NT2/D1 (cell line): ENCODE results near the gene FAM117A.

ENCODE experiments used
- DNase-seq: peaks from one replicate; pipeline ENCODE4 v3.0.0-alpha.2; 2011; ENCODE audit warnings: low read depth, low spot score
- H3K27me3 ChIP-seq: 2 replicates; pipeline ENCODE4 v1.6.0; 2011; ENCODE audit warnings: mild to moderate bottlenecking; ENCODE audit not compliant: insufficient read length, insufficient read depth
- H3K36me3 ChIP-seq: 2 replicates; pipeline ENCODE4 v1.6.1; 2011; ENCODE audit warnings: mild to moderate bottlenecking, low read length, mixed read lengths; ENCODE audit not compliant: insufficient read depth, insufficient read length
- H3K4me1 ChIP-seq: 2 replicates; pipeline ENCODE4 v1.5.1; 2011; ENCODE audit not compliant: insufficient read depth, insufficient read length
- H3K4me3 ChIP-seq: 2 replicates; pipeline ENCODE4 v1.5.1; 2011; ENCODE audit warnings: low read depth; ENCODE audit not compliant: insufficient read length
- H3K9ac ChIP-seq: 2 replicates; pipeline ENCODE4 v1.6.0; 2011; ENCODE audit warnings: low read depth; ENCODE audit not compliant: insufficient read length
- H3K9me3 ChIP-seq: 2 replicates; pipeline ENCODE4 v1.5.1; 2011; ENCODE audit warnings: mild to moderate bottlenecking, low read length; ENCODE audit not compliant: insufficient read depth
- SUZ12 ChIP-seq: IDR thresholded peaks from 2 replicates; pipeline ENCODE4 v1.6.1; 2011; ENCODE audit not compliant: insufficient read length, insufficient read depth; ENCODE audit errors: extremely low read depth
- YY1 ChIP-seq: IDR thresholded peaks from 2 replicates; pipeline ENCODE4 v1.6.1; 2011; ENCODE audit not compliant: insufficient read length, insufficient read depth
- ZNF274 ChIP-seq: IDR thresholded peaks from 2 replicates; pipeline ENCODE4 v1.6.1; 2011; ENCODE audit warnings: mild to moderate bottlenecking, low read depth, low read length

Gene FAM117A

DNA sequence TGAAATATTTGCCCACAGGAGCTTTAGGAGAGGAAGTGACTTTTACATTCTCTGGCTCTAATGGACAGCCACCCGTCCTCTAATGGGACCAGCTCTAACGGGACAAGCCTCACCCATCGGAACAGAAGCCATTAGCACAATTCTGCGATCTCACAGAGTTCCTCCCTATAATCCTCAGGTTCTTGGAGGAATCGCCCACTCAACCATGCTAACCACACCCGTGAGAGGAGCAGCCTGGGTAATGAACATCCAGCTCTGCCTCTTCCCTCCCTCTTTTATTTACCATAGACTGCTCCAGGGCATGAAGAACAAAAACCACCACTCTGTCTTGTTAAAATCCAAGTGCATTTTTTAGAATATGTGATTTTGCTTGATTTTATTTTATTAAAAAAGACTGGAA, 63.0 kb downstream of the FAM117A start:
- no peaks in the 10 kb centered on the region for H3K9me3 ChIP-seq
- H3K27me3 ChIP-seq: no peaks in the 10 kb centered on the region
- no peak overlapping the region for H3K4me3 ChIP-seq
- H3K4me1 ChIP-seq: no peaks in the 10 kb centered on the region
- H3K9ac ChIP-seq: no peak overlapping the region
- H3K36me3 ChIP-seq: peaks cover 67% of the 10 kb centered on the region
- no peak for TF ChIP-seq SUZ12
- no peak for TF ChIP-seq ZNF274
- TF ChIP-seq YY1: no peak
- no peak for DNase-seq

DNA sequence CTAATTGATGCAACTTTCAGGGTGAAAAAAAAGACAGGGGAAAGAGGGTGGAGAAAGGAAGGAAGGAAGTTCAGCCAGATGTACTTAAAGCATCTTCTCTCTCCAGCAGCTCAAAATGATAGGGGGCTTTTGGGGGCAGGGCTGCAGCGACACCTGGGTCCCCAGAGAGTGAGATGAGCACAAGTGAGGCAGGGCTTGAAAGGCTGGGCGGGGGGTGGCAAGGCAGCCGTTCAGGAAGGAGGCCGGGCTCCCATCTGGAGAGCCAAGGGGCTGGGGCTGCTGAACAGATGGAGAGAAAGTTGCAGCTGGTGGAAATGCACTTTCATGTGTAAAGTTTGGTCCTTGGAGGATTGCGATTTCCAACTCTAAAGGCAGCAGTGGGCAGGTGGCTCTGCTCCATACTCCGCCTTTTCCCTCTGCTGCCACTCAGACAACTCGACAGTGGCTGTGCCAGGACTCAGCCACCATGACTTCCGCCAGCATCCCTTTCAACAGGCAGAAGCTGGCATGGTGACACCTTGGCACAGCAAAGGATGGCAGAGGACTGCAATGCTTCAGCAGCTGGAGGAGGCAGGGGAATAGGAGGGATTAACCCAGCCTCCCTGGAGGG, 63.9 kb downstream of the FAM117A start:
- Histone ChIP-seq H3K4me3 (no peak overlapping the region), H3K9ac (no peak overlapping the region), H3K4me1 (peaks cover 1% of the 10 kb centered on the region), H3K36me3 (peaks cover 58% of the 10 kb centered on the region), H3K9me3 (no peaks in the 10 kb centered on the region), H3K27me3 (no peaks in the 10 kb centered on the region)
- TF ChIP-seq YY1: no peak
- no peak for TF ChIP-seq SUZ12
- no peak for TF ChIP-seq ZNF274
- DNase-seq: no peak

DNA sequence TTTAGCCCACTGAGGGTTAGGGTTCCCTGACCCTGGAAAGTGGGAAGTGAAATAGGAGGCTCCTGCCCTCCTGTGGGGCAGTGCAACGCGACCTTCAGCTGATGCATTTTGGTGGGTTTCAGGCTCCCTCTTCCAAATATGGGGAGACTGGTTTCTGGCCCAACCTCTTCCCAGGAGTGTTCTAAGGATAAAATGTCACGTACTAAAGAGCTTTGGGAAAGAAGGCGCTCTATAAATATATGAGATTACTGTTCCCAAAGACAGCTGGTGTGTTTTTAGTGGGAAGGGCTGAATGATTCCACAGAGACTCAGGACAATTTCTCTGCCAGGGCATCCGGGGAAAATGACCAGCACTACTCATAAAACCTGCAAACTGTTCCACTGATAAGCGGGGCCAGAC, 65.9 kb downstream of the FAM117A start:
- DNase-seq: no peak
- H3K4me1 ChIP-seq: peaks cover 4% of the 10 kb centered on the region
- H3K27me3 ChIP-seq: no peaks in the 10 kb centered on the region
- no peaks in the 10 kb centered on the region for H3K9me3 ChIP-seq
- no peak overlapping the region for H3K4me3 ChIP-seq
- no peak overlapping the region for H3K9ac ChIP-seq
- no peak for TF ChIP-seq ZNF274
- TF ChIP-seq SUZ12: no peak
- TF ChIP-seq YY1: no peak
- H3K36me3 ChIP-seq: peaks cover 37% of the 10 kb centered on the region

DNA sequence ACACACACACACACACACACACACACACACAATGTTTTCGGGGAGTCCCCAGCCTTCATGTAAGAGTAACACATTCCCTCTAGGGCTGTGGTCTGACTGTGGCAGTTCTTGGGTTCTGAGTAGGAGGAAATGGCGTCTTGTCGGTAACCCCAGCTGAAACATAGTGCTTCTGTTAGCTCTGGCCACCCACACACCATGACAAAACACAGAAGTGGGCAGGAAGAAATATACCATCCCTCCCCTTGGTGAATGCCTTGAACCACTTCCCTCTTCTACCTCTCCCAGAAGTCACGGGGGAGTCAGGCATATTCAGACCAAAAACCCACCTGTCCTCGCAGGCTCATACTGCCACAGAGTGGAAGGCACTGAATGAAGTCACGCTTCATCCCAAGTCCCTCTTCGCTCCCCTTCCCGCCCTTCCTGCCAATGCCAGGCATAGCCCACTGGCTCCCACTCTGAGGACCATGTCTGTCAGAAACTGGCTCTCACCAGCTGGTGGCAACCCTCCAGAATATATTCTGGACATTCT, 67.6 kb downstream of the FAM117A start:
- H3K4me1 ChIP-seq: peaks cover 7% of the 10 kb centered on the region
- no peak for DNase-seq
- peaks cover 20% of the 10 kb centered on the region for H3K36me3 ChIP-seq
- no peak for TF ChIP-seq YY1
- H3K9me3 ChIP-seq: no peaks in the 10 kb centered on the region
- H3K9ac ChIP-seq: no peak overlapping the region
- no peaks in the 10 kb centered on the region for H3K27me3 ChIP-seq
- no peak overlapping the region for H3K4me3 ChIP-seq

DNA sequence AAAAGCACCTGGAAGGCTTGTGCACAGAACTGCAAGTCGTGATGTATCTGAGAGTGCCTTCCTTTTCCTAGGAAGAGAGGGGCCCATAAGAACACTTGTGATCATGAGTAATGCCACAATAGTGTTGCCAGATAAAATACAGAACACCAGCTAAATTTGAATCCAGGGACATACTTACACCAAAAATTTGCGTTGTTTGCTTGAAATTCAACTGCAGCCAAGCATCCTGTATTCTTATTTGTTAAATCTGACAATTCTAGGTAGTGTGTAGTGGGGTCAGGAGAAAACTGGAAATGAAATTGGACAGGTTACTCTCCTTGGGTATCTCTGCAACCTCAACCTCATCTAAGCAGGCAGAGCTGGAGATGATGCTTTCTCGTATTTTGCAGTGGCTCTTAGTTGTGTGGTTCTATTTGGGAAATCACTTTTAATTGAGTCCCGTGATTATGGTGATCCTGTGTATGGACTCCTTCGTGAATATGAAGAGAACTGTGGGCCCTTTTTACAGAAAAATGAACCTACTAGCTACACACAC, 68.2 kb downstream of the FAM117A start:
- H3K36me3 ChIP-seq: peaks cover 15% of the 10 kb centered on the region
- no peak overlapping the region for H3K9ac ChIP-seq
- DNase-seq: no peak
- H3K9me3 ChIP-seq: no peaks in the 10 kb centered on the region
- no peaks in the 10 kb centered on the region for H3K27me3 ChIP-seq
- H3K4me3 ChIP-seq: no peak overlapping the region
- peaks cover 7% of the 10 kb centered on the region for H3K4me1 ChIP-seq
- TF ChIP-seq YY1 (no peak), SUZ12 (no peak), ZNF274 (no peak)

DNA sequence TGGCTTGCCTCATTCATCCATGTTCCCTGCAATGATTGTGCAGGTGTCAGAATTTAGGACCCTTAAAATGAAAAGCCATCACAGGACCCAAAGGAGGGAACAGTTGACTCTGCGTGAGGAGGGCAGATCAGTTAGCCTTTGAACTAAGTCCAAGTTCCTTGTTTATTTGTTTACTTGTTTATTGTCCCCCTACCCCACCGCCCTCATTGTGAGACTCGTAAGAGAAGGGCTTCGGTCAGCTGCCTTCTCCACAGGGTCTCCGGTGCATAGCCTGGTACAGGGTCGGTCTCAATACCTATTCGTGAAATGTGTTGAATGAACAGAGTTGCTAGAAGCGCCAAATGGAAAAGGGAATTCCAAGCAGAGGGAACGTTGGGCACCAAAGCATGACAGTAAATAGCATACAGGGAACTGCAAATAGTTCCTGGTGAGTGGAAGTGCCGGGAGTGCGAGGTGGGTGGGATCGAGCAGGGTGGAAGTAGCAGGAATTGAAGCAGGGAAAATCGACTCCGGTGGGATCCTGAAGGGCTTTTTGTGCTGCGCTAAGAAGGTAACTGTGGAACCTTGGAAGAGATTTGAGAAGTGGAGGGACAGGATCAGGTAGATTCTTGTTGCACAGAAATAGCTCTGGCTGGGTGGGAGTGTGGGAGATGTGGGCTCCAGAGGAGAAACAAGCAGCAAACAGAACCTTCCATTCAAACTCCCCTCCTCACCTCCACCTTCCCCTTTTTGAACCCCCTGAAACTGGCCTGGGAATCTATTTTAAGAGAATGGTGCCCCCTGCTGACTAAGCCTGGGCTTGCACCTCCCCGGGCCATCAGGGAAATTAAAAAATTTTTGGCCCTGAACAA, 68.9 kb downstream of the FAM117A start:
- H3K9me3 ChIP-seq: no peaks in the 10 kb centered on the region
- H3K27me3 ChIP-seq: no peaks in the 10 kb centered on the region
- peaks cover 7% of the 10 kb centered on the region for H3K4me1 ChIP-seq
- TF ChIP-seq ZNF274 (no peak), YY1 (no peak), SUZ12 (no peak)
- DNase-seq: no peak
- peak overlapping the region; percentile 4 for H3K9ac ChIP-seq
- peaks cover 8% of the 10 kb centered on the region for H3K36me3 ChIP-seq
- H3K4me3 ChIP-seq: no peak overlapping the region

DNA sequence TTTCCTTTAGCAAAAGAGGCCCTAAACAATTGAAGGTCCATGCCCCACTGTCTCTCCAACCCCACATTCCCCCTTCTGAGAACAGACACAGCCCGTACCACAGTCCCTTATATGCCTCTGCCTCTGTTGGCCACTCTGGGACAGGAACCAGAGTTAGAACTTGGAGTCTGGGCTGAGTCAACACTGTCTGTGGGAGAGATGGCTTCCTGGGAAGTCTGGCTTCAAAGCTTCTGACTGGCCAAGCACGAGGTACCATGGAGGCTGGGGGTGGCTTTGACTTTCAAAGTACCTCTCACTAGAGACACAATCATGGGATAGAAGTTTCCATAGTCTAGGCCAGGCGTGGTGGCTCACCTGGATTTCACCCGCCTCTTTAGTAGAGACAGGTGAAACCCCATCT, 71.2 kb downstream of the FAM117A start:
- Histone ChIP-seq H3K9me3 (no peaks in the 10 kb centered on the region), H3K36me3 (no peaks in the 10 kb centered on the region), H3K4me3 (no peak overlapping the region), H3K27me3 (no peaks in the 10 kb centered on the region), H3K4me1 (peaks cover 7% of the 10 kb centered on the region), H3K9ac (no peak overlapping the region)
- no peak for DNase-seq
- no peak for TF ChIP-seq SUZ12
- no peak for TF ChIP-seq YY1
- no peak for TF ChIP-seq ZNF274
